Ovary (tissue), 3 donors: ENCODE measurements around the gene GBX1.

Source experiments
- EP300 ChIP-seq: sonication (generic); formaldehyde crosslinking; IDR thresholded peaks from one replicate; pipeline ENCODE4 v1.6.1; 2017; ENCODE audit warnings: antibody characterized with exemption
- POLR2A ChIP-seq: fragments of 450-650 bp; IDR thresholded peaks from one replicate; pipeline ENCODE4 v1.6.1; 2017; ENCODE audit warnings: antibody characterized with exemption, mild to moderate bottlenecking, moderate library complexity
- TF ChIP-seq, protein P1 (sequence below), 3 donors: fragments of 450-650 bp in 2 of 3; fragments of 200-600 bp in 1 of 3; IDR thresholded peaks; one replicate each; pipeline versions ENCODE4 v1.5.1 to v1.8.0; 2016 to 2022; ENCODE audit warnings: antibody characterized with exemption in 3 of 3, mild to moderate bottlenecking in 1 of 3
- donor health status: DM: no; HTN: no; CAD: no.

DNA sequence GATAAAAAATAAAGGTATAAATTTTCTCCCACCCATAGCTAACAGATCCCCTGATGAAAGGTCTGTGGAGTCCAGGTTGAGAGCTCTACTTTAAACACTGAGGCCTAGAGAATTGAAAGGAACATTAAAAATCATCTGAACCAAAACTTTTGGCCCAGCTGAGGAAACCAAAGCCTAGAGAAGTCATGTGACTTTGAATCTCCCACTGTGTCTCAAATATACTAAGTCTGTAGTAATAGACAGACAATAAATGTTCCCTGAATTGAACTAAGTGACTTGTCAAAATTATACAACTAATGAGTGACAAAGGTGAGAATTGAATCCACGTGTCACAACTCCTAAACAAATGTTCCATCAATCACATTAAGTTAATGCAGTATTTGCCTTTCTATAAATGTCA lies 5.7 kb downstream of the GBX1 start:
- TF ChIP-seq, protein P1, sequence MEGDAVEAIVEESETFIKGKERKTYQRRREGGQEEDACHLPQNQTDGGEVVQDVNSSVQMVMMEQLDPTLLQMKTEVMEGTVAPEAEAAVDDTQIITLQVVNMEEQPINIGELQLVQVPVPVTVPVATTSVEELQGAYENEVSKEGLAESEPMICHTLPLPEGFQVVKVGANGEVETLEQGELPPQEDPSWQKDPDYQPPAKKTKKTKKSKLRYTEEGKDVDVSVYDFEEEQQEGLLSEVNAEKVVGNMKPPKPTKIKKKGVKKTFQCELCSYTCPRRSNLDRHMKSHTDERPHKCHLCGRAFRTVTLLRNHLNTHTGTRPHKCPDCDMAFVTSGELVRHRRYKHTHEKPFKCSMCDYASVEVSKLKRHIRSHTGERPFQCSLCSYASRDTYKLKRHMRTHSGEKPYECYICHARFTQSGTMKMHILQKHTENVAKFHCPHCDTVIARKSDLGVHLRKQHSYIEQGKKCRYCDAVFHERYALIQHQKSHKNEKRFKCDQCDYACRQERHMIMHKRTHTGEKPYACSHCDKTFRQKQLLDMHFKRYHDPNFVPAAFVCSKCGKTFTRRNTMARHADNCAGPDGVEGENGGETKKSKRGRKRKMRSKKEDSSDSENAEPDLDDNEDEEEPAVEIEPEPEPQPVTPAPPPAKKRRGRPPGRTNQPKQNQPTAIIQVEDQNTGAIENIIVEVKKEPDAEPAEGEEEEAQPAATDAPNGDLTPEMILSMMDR (IDR thresholded peaks at IDR 0.05) = no peak
- TF ChIP-seq POLR2A (no peak), EP300 (no peak)
